ENCODE results near the gene BAD.

BAD gene

DNA sequence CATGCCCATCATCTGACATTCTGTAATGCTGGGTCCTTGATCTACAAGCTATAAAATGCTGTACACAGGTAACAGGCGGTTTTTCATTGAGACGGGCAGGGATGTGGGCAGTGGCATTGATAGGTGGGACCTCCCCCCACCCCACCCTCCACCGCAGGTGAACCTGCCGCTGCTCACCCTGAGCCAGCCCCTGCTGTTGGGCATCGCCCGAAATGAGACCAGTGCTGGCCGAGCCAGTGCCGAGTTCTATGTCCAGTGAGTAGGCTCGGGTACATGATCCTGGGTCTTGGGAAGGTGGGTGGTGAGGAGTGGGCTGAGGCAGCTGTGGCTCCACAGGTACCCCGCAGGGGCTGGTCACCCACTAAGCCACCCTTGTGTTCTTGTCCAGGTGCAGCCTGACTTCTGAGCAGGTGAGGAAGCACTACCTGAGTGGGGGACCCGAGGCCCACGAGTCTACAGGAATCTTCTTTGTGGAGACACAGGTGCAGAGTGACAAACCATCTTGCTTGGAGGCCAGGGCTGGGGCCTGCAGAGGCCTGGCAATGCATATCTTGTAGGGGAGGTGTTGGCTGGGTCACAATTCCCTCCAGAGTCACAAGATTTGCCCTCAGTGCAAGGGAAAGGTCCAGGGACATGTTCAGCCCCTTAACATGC, 55.2 kb downstream of the BAD start:
- no peak for DNase-seq (ENCODE audit: low read depth)

DNA sequence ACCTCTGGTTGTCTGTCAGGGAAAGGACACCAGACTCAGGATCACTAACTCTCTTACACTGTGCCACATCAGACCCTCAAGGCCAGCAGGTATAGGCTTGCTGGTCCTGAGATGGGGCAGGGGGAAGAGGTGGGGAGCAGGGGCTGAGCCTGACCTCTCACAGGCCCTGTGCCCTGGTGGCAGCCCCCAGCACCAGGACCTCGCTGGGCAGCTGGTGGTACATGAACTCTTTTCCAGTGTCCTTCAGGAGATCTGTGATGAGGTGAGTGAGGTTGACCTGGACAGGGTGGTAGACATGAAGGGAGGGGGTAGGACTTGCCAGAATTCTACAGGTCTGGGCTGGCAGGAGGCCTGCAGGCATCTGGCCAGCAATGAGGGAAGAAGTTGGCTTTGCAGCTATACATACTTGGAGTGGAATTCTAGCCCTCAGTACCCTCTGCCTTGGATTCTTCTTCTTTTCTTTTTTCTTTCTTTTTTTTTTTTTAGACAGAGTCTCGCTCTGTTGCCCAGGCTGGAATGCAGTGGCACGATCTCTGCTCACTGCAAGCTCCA, 57.0 kb downstream of the BAD start:
- no peak for DNase-seq (ENCODE audit: low read depth)

- DNase-seq (ENCODE audit: low read depth), result peak; percentile 30
Observed at GRCh38 chr11:64226507-64227051, 57.9 kb downstream of the BAD start.

GRCh38 chr11:64225608-64226506, 58.6 kb downstream of the BAD start, which contains the start of the genes NUDT22 and TRPT1:
NUDT22 (plus strand) TSS chr11:64226274; CDS start chr11:64226653, 379 bp downstream.
TRPT1 (minus strand) TSS chr11:64226186; CDS start chr11:64225860, 326 bp downstream.
- peak; percentile 89 for DNase-seq (ENCODE audit: low read depth)

- no peak for DNase-seq (ENCODE audit: low read depth)
Observed at GRCh38 chr11:64224891-64225607, 59.4 kb downstream of the BAD start.

DNA sequence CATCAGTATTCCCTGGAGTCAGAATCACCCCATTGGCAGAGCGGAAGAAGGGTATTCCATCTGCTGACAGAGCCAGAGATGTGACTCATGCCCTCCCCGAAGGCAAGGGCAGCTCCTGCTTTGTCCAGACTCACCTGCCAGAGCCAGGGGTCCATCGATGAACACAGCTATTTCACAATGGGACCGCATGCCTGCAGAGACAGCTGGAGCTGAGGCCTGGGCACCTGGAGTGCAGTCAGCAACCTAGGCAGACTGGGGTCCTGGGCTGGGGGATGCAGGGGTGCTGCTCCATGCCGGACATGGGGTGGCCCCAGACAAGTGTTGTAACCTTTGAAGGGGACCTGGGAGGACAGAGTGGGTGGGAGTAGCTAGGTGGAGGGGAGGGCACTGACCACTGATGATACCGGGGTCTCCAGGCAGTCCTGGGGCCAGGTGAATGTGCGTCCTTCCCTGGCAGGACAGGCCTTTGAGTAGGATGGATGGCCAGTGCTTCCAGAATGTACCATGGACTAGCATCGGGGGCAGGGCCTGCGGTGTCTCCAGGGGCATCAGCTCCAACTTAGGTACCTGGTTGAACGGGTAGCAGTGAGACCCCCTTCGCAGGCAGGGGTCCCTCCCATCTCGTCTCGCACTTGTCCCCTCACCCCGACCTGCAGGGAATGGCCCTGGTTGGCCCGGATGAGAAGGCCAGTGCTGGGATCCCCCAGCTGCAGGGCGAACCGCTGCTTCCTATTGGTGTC, 60.1 kb downstream of the BAD start:
- no peak for DNase-seq (ENCODE audit: low read depth)

- no peak for DNase-seq (ENCODE audit: low read depth)
Observed at GRCh38 chr11:64223001-64223651, 61.3 kb downstream of the BAD start.

- DNase-seq (ENCODE audit: low read depth), result no peak
Observed at GRCh38 chr11:64222651-64223000, 61.8 kb downstream of the BAD start.

- no peak for DNase-seq (ENCODE audit: low read depth)
Observed at GRCh38 chr11:64220798-64221197, 63.7 kb downstream of the BAD start.

DNA sequence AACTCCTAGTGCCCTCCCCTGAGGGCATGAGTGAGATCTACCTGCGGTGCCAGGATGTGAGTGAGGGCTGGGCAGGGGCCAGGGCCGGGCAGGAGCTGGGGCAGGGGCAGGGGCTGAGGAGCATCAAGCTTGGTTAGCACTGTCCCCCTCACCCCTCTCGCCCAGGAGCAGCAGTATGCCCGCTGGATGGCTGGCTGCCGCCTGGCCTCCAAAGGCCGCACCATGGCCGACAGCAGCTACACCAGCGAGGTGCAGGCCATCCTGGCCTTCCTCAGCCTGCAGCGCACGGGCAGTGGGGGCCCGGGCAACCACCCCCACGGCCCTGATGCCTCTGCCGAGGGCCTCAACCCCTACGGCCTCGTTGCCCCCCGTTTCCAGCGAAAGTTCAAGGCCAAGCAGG, 64.2 kb downstream of the BAD start:
- DNase-seq (ENCODE audit: low read depth), result no peak
